Measurements from ENCODE around the gene DCDC2B. TPM values are rescaled to one million over a fixed set of nuclear protein-coding genes. Genes with fewer than 3 reads are reported as not detected.

The DCDC2B gene
- total and polyA plus RNA-seq, 9 of the 15 experiments (the other 6 are each of a cell fraction or from before 2014, with no cell fraction given), result not detected

DNA sequence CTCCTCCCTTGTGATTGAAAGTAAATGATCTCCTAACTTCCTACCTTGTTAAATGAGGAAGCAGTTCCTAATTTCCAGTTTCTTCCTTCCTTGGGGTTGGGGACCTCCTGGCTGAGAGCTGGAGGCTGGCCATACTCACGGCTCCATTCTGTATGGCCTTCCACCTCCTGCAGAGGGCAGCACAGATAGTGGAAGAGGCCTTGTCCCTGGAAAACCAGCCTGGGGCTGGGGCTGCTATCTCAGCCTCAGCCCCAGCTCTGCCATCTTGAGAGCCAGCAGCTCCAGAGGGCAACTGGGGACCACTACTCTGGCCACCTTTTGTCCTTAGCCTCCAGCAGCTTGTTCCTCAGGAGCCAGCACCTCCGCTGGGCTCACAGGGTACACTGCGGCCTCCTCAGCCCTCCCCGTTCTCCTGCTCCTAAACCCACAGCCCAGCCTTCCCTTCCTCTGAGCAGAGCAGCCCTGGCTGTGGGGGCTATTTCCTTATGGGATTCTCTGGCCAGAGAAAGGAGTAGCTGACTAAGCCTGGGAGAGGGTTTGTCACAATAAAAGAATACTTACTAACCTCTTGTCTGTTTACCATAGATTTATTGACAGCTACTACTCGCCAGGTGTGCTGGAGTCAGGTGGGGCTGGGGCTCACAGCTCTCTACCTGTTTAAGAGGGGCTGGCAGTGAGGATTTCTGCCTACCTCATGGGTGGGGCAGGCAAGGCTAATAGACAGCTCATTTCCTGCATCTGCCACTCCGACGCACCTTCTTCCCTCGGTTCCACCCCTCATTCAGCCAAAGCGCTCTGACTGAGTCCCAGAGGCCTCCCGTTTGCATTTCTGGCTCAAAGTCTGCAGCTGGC, 7.0 kb downstream of the DCDC2B start (continued):
- TF ChIP-seq MAFK (IDR thresholded peaks at IDR 0.05; ENCODE audit: low read length) (no peak), ZNF318 (IDR thresholded peaks at IDR 0.05; ENCODE audit: borderline replicate concordance in 1 of 2, low read depth in 1 of 2) (no peak), POLR2AphosphoS2 (IDR thresholded peaks at IDR 0.05; ENCODE audit: low read length) (no peak), XRCC3 (IDR thresholded peaks at IDR 0.05) (no peak), BMI1 (IDR thresholded peaks at IDR 0.05; ENCODE audit: low read length) (no peak), ZNF239 (CRISPR knock-in tag; IDR thresholded peaks at IDR 0.05) (no peak), MTF1 (CRISPR knock-in tag; IDR thresholded peaks at IDR 0.05; ENCODE audit: borderline replicate concordance) (no peak), ZNF785 (CRISPR knock-in tag; IDR thresholded peaks at IDR 0.05) (no peak), ARHGAP35 (IDR thresholded peaks at IDR 0.05; ENCODE audit: partially characterized antibody) (no peak), RBM22 (IDR thresholded peaks at IDR 0.05; ENCODE audit: low read depth, low read length, poor library complexity, severe bottlenecking) (no peak), PHTF2 (CRISPR knock-in tag; IDR thresholded peaks at IDR 0.05) (no peak)
- TF ChIP-seq, protein P1, sequence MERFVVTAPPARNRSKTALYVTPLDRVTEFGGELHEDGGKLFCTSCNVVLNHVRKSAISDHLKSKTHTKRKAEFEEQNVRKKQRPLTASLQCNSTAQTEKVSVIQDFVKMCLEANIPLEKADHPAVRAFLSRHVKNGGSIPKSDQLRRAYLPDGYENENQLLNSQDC (CRISPR knock-in tag; IDR thresholded peaks at IDR 0.05), result no peak
- TF ChIP-seq, protein P2, sequence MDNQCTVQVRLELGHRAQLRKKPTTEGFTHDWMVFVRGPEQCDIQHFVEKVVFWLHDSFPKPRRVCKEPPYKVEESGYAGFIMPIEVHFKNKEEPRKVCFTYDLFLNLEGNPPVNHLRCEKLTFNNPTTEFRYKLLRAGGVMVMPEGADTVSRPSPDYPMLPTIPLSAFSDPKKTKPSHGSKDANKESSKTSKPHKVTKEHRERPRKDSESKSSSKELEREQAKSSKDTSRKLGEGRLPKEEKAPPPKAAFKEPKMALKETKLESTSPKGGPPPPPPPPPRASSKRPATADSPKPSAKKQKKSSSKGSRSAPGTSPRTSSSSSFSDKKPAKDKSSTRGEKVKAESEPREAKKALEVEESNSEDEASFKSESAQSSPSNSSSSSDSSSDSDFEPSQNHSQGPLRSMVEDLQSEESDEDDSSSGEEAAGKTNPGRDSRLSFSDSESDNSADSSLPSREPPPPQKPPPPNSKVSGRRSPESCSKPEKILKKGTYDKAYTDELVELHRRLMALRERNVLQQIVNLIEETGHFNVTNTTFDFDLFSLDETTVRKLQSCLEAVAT (IDR thresholded peaks at IDR 0.05), result no peak
- TF ChIP-seq, protein P3, sequence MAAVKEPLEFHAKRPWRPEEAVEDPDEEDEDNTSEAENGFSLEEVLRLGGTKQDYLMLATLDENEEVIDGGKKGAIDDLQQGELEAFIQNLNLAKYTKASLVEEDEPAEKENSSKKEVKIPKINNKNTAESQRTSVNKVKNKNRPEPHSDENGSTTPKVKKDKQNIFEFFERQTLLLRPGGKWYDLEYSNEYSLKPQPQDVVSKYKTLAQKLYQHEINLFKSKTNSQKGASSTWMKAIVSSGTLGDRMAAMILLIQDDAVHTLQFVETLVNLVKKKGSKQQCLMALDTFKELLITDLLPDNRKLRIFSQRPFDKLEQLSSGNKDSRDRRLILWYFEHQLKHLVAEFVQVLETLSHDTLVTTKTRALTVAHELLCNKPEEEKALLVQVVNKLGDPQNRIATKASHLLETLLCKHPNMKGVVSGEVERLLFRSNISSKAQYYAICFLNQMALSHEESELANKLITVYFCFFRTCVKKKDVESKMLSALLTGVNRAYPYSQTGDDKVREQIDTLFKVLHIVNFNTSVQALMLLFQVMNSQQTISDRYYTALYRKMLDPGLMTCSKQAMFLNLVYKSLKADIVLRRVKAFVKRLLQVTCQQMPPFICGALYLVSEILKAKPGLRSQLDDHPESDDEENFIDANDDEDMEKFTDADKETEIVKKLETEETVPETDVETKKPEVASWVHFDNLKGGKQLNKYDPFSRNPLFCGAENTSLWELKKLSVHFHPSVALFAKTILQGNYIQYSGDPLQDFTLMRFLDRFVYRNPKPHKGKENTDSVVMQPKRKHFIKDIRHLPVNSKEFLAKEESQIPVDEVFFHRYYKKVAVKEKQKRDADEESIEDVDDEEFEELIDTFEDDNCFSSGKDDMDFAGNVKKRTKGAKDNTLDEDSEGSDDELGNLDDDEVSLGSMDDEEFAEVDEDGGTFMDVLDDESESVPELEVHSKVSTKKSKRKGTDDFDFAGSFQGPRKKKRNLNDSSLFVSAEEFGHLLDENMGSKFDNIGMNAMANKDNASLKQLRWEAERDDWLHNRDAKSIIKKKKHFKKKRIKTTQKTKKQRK (IDR thresholded peaks at IDR 0.05; ENCODE audit: borderline replicate concordance, low read depth, low read length), result no peak

Data from K562 (cell line).